HTR-8/SVneo (cell line): Measurements from ENCODE around the gene BMP8B.
"Not testable (repeated sequence)": the region's sequence is repeated elsewhere in the genome, so short reads cannot be mapped to it uniquely, and the experiment has no call there.

Experiments
- DNase-seq: peaks from one replicate; pipeline ENCODE4 v3.0.0; 2011; ENCODE audit warnings: low spot score, mixed read lengths; ENCODE audit not compliant: insufficient read length
- FAIRE-seq: peaks from 2 replicates; lab custom pipeline; 2011; peaks lifted over from hg19 to GRCh38; lab: Jason Lieb, UNC

Gene BMP8B, protein sequence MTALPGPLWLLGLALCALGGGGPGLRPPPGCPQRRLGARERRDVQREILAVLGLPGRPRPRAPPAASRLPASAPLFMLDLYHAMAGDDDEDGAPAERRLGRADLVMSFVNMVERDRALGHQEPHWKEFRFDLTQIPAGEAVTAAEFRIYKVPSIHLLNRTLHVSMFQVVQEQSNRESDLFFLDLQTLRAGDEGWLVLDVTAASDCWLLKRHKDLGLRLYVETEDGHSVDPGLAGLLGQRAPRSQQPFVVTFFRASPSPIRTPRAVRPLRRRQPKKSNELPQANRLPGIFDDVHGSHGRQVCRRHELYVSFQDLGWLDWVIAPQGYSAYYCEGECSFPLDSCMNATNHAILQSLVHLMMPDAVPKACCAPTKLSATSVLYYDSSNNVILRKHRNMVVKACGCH

DNA sequence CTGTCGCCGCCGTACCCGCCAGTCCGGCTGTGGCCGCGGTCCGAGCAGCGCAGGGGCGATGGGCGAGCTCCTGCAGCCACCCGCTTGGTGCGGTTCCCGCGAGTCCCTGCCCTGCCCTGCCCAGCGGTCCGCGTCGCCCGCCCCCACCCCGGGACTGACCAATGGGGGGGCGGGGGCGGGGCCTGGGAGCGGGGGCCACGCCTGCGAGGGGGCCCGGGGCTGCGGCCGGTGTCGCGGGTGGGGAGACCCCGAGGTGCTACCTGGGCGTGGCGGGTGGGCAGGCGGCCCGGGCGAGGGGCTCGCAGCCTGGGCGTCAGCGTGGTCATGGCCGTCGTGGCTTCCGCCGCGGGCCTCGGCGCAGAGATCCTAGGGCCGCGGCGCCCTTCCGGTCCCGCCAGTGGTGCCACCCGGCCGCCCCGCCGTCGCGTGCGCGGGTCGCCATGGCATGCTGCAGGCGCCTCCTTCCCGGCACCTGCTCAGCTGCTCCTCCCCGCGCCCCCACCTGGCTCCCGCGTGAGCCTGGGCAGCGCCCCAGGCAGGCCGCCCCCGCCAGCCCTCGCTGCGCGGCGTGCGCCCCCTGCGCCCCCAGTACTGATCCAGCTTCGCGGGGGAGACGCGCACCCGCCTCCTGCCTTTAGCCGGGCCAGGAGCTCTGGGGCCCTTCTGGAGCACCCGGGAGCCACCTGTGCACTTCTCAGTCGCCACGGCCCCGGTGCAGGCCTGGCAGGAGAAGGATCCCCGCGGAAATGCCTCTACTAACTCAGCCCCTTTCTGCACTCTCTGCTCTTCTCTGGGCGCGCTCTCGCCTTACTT is at the start of gene BMP8B:
TSS of gene BMP8B (minus strand) at position 108 of the 813 bp plus-strand sequence. CDS start 380 bp downstream, outside the sequence.
- FAIRE-seq = peak; percentile 77
- peak; percentile 78 for DNase-seq

DNA sequence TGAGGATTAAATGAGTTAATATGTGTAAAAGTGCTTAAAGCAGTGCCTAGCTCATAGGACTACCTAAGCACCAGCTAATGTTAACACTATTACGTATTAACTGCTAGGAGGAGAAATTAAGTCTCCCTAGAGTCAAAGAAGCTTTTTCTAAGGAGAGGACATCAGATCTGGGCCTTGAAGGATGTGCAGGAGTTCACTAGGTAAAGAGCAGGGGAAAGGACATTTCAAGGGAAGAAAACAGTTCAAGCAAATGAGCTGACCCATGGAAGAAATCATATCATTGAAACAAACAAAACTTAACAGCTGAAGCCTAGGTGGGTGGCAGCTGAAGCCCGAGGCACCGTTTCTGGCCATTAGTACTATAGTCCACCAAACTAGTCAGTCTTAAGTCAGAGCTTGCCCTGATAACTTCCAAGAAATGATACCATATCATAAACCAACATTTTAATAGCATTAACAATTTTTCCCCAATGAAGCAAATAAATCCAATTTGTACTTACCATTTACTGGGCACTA is 48.0 kb upstream of the BMP8B start:
- no peak for FAIRE-seq
- no peak for DNase-seq

DNA sequence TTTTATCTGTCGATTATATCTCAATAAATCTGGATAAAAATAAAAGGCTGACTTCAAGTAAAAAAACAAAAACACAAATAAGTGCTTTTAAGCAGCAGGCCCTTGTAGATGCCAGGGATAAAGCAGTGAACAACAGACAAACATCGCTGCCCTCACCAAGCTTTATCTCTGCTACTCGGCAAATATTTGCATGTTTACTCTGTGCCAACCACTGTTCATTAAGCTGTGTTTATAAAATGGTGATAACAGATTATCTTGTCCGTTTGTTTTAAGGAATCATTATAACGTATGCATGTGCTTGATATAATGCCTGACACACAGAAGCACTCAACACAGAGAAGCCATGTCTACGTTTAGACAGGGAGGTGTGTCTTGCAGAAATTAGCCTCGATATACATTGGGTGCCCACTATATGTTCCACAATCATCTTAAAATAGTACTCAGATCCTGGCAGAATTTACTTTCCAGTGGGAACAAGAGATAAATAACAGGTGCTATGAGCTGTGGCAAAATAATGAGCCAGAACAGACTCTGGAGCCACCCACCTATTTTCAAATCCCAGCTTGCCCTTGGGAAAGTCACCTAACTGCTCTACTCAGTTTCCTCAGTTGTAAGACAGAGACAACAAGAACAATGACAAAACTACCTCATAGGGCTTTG is 47.4 kb upstream of the BMP8B start:
- DNase-seq = no peak
- FAIRE-seq = no peak

DNA sequence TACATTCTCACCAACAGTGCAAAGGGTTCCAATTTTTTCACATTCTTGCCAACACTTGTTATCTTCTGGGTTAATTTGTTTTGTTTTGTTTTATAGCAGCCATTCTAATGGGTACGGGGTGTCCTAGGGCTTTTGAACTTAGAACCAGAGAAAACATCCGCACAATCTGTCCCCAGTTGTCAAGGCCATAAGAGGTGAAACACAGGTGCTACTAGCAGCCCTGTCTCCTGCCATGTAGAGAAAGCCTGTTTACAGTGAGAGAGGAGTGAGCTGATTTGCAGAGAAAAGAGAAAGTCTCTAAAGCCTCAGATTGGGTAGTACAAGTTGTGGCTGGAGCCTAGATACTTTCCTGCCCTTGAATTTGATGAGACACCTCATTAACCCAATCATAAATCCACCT is 46.4 kb upstream of the BMP8B start:
- no peak for FAIRE-seq
- no peak for DNase-seq

DNA sequence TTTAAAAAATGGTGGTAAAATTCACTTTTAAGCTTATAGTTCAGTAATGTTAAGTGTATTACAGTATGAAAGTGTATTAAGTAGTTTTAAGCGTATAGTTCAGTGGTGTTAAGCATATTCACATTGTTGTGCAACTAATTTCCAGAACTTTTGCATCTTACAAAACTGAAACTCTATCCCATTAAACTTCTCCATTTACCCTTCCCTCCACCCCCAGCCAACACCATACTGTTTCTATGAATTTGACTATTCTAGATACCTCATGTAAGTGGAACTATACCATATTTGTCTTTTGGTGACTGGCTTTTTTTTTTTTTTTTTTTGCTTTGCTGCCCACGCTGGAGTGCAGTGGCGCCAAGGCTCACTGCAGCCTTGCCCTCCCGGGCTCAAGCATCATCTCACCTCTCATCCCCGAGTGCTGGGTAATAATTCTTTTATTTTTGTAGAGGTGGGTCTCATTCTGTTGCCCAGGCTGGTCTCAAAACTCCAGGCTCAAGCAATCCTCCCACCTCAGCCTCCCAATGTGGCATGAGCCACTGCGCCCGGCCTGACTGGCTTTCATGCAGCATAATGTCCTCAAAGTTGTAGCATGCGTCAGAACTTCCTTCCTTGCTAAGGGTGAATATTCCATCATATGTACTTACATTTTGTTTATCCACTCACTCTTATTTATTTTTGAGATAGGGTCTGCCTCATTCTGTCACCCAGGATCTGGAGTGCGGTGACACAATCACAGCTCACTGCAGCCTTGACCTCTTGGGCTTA is 45.1 kb upstream of the BMP8B start:
- DNase-seq (no peak), FAIRE-seq (no peak)

DNA sequence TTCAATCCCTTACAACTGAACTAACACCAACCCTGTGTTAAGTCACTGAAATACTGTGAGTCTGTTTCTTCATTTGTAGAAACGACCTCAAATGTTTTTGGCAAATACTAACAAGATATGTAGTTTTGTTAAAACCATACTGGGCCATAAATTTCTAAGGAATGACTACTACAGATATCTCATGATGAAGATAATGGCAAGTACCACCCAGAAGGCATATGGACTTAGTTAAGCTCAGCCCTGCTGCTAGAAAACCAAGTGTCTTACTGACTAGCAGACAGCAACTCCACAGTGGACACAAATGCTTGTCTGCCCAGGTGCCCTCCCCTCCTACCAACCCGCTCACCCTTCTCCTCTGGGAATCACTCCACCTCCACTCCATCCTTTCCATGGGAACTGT is 44.5 kb upstream of the BMP8B start:
- DNase-seq (no peak), FAIRE-seq (no peak)

DNA sequence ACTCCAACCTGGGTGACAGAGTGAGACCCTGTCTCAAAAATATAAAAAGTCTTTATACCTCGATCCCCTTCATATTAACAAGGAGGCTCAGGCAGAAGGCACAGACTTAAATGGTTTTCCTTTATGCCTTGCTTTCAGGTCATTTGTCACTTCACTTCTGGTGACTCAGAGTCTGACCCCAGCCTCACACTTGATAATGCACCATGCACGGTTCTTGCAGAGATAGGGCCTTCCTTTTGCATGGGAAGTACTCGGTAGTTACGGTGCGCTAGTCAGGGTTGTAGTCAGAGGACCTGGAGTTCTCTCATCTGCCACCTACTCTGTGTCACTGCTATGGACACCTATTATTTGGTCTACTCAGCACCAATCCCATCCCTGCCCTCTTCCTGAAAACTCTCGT is 43.6 kb upstream of the BMP8B start:
- FAIRE-seq = no peak

DNA sequence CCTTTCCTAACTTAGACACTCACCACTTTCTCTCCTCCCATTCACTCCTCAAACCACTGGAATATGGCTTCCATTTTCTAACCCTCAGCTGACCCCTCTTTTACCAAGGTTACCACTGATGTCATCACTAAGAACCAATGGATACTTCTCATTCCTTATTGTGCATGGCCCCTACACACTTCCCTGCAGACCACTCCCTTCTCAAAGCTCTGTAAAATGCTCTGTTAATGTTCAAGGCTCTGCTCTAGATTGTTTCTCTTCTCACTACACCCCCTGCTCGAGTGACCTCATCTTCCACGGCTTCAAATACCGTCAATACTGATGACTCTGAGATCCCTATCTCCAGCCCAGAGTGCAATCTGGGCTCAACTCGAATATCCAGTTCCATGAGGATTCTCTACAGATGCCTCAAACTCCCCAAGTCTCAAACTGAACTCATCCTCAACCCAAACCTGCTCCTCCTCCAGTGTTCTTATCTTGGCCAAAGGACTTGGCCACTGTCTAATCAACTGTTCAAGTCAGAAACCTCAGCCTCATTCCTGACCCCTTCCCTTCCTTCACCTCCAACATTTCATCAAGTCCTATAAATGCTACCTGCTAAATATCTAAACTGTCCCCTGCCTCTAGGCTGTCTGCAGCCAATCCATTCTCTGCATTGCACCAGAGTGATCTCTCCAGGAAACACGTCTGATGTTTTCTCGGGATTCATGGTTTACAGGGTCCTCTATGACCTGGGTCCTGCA is 41.3 kb upstream of the BMP8B start:
- DNase-seq (peak; percentile 23), FAIRE-seq (no peak)

More for the DNA sequence above, 43.6 kb upstream of the BMP8B start:
- DNase-seq = no peak

DNA sequence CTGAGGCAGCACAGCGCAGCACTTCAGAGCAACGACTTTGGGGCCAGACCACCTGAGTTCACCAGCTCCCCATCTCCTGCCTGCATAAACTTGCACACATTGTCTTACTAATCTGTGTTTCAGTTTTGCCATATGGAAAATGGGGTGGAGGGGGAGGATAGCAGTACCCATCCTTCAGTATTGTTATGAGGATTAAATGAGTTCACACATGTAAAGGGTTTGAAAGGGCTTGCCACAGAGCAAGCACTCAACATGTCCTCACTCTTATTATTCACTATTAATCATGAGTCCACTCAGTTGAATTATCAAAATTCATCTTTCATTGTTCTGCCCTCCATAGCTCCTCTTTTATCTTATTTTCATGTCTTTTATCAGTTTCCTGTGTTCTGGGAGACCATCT is 40.1 kb upstream of the BMP8B start:
- no peak for FAIRE-seq
- DNase-seq = no peak

DNA sequence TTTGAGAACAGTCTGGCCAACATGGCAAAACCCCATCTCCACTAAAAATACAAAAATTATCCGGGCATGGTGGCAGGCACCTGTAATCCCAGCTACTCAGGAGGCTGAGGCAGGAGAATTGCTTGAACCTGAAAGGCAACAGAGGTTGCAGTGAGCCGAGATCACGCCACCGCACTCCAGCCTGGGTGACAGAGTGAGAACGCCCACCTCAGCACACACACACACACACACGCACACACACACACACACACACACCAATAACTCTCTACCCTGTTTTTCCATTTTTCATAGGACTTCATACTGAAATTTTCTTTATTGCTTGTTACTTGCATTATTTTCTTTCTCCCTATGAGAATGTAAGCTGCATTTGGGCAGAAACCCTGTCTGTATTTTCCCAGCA is 39.6 kb upstream of the BMP8B start:
- not testable (repeated sequence) for DNase-seq, FAIRE-seq

DNA sequence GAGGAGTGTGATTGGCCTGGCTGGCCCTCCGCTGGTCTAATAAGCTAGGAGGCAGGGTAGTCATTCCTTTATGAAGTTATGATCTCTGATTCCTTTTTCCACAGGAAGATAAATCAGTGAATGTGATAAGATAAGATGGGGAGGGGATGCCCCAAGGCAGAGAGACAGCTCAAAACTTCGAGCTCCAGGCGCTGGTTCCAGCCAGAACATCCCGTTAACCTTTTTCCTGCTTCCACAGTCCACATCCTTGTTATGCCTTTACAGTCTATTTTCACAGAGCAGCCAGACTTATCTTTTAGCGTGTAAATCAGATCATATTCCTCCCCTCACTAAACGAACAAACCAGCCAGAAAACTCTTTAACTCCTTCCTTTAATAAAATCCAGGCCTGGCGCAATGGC is 38.5 kb upstream of the BMP8B start:
- DNase-seq = no peak
- no peak for FAIRE-seq

DNA sequence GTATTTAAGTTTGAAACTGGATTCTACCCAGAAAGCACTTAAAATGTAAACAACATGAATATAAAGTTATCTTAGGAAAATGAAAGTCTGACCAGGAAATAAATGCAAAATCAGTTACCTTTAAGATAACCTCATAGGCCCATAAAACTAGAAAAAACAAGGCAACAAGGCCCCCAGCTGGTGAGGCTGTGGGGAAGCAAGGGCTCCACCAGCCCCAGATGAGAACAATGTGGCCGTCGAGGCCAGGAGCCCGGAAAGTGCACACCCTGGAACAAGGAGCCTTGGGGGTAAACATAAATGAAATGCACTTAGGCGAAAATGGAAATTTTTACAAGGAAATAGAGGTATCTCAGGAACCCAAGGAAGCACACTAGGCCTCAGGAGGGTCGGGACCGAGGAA is 37.9 kb upstream of the BMP8B start:
- no peak for FAIRE-seq
- DNase-seq = no peak

DNA sequence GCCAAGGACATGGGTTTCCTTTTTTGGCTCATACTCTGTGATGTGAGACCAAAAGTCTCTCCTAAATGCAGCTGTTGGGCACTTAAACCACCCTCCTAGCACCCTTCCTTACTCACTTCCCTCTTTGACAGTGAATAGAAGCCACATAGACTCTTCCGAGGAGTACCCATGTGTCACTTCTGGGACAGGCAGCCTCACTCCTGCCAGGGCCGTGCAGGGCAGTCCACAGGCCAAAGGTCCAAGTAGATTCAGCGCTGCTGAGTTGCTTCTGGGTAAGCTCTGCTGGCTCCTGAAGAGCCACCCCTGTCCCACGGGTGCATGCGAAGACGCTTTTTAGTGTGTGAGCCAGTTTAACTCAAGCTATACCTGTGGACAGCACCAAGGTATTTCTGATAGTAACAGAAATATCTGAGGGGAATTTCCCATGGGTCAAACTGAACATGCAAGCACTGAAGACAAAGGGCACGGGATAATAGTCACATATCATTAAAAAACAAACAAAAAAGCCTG is 36.8 kb upstream of the BMP8B start:
- DNase-seq (no peak), FAIRE-seq (no peak)

DNA sequence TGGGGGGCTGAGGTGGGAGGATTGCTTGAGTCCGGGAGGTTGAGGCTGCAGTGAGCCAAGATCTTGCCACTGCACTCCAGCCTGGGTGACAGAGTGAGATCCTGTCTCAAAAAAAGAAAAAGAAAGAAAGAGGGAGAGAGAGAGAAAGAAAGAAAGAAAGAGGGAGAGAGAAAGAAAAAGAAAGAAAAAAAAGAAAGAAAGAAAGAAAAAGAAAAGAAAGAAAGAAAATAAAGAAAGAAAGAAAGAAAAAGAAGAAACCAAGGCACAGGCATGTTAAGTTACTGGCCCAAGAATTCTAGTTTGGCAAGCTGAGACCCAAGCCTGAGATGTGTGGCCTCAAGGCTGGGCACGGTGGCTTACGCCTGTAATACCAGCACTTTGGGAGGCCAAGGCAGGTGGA is 34.8 kb upstream of the BMP8B start:
- not testable (repeated sequence) for DNase-seq, FAIRE-seq

DNA sequence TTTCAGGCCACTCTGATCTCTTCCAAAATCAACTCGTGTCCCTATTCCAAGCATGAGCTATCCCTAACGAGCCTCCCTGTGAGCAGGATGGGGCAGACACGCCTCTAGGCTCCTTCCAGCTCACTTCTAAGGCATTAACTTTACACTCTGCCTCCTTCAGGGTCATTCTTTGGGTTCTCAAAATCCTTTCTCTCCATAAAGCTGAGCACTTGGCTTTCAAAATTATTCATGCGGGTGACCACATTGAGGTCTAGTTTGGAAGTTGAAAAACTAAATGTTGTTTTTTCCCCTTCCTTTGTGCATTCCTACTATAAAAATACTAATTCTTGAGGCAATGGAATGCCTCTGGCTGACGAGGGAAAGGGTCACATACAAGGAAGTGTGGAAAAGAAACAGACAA is 33.5 kb upstream of the BMP8B start:
- no peak for DNase-seq
- no peak for FAIRE-seq

DNA sequence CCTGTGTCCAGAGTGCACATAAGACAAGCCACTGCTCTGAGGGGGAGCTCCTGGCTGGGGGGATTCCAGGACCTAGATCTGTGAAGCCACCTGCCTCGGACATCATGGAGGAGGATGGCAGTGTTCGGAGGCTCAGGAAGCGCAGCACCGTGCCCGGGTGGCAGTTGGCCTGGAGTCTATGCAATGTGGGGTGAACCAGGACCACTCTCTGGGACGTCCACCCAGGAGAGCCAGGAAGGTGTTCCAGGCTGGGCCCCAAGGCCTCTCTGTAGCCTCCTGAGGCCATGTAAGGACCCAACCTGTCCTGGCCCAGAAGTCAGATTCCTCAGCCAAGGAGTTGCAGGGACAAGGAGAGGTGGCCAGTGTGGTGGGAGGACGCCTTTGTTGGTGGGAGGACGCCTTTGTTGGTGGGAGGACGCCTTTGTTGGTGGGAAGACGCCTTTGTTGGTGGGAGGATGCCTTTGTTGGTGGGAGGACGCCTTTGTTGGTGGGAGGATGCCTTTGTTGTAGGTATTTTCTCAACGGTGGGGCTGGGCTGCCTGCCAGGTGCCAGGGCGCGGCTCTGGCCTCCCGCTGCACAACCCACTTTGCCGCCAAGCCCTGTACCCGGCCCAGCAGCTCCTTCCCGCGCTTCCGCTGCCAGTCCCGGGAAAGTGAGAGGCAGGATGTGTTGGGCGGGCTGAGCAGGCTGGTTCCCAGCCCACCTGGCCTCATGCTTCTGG is 30.6 kb upstream of the BMP8B start:
- FAIRE-seq = no peak

DNA sequence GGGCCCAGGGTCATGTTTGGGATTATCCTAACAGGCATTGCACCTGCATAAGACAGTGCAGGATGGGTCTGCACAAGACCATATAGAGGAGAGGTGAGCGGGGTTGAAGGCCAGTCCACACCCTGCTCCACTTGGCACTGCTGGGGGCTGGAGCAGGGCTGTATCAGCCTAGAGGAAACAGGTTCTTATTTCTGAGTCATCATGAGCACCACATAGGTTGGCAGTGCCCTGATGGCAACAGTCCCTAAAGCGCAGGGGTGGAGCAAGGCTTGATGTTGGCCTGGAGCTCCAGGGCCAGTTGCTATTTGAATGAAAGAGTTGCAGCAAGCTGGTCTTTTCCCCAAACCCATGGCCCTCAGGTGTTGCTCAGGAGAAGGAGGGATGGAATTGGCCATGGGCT is 29.8 kb upstream of the BMP8B start:
- no peak for DNase-seq

More for the DNA sequence above, 30.6 kb upstream of the BMP8B start:
- no peak for DNase-seq

More for the DNA sequence above, 29.8 kb upstream of the BMP8B start:
- no peak for FAIRE-seq
